Astrocyte (in vitro differentiated cells and primary cell): ENCODE data around the gene KCNG4. TPM values are rescaled to one million over a fixed set of nuclear protein-coding genes. Genes with fewer than 3 reads are reported as not detected.

ENCODE experiments used
- DNase-seq: peaks from one replicate; pipeline ENCODE4 v3.0.0-alpha.2; 2010; ENCODE audit warnings: low read depth
- FAIRE-seq: peaks from 2 replicates; lab custom pipeline; 2011; peaks lifted over from hg19 to GRCh38; lab: Jason Lieb, UNC
- H2AFZ ChIP-seq: 2 replicates; pipeline ENCODE4 v1.6.0; 2012; ENCODE audit warnings: low read depth, low read length, inconsistent platforms
- H3K27ac ChIP-seq: 2 replicates; pipeline ENCODE4 v1.5.1; 2011; ENCODE audit warnings: low read depth, low read length, inconsistent platforms
- H3K27me3 ChIP-seq: 2 replicates; pipeline ENCODE4 v1.6.0; 2011; ENCODE audit warnings: low read length, inconsistent platforms; ENCODE audit not compliant: insufficient read depth
- H3K36me3 ChIP-seq: 2 replicates; pipeline ENCODE4 v1.5.1; 2011; ENCODE audit warnings: low read length, inconsistent platforms; ENCODE audit not compliant: insufficient read depth
- H3K4me1 ChIP-seq: 2 replicates; pipeline ENCODE4 v1.5.1; 2011; ENCODE audit warnings: low read length, inconsistent platforms; ENCODE audit not compliant: insufficient read depth
- H3K4me2 ChIP-seq: 2 replicates; pipeline ENCODE4 v1.6.0; 2012; ENCODE audit warnings: low read length, inconsistent platforms
- H3K4me3 ChIP-seq: 2 replicates; pipeline ENCODE4 v1.5.1; 2011; ENCODE audit warnings: low read depth, mild to moderate bottlenecking, low read length, inconsistent platforms; ENCODE audit not compliant: insufficient read depth
- H3K79me2 ChIP-seq: 2 replicates; pipeline ENCODE4 v1.6.0; 2012; ENCODE audit warnings: mild to moderate bottlenecking, low read length, inconsistent platforms; ENCODE audit not compliant: insufficient read depth
- H3K9ac ChIP-seq: 2 replicates; pipeline ENCODE4 v1.6.0; 2012; ENCODE audit warnings: mild to moderate bottlenecking, low read length, inconsistent platforms
- H3K9me3 ChIP-seq: 2 replicates; pipeline ENCODE4 v1.5.1; 2012; ENCODE audit warnings: low read depth, mild to moderate bottlenecking, low read length, inconsistent platforms; ENCODE audit not compliant: insufficient read depth
- H4K20me1 ChIP-seq: 2 replicates; pipeline ENCODE4 v1.6.0; 2012; ENCODE audit warnings: low read length, inconsistent platforms; ENCODE audit not compliant: insufficient read depth
- H3K27ac Mint-ChIP-seq: one replicate; pipeline ENCODE4 v1.8.0; 2021; ENCODE audit warnings: mild to moderate bottlenecking, mixed read lengths; ENCODE audit not compliant: unreplicated experiment
- H3K27me3 Mint-ChIP-seq: one replicate; pipeline ENCODE4 v1.8.0; 2021; ENCODE audit warnings: low read depth, mixed read lengths; ENCODE audit not compliant: unreplicated experiment
- H3K36me3 Mint-ChIP-seq: one replicate; pipeline ENCODE4 v1.8.0; 2021; ENCODE audit warnings: low read depth, mixed read lengths; ENCODE audit not compliant: unreplicated experiment
- H3K4me1 Mint-ChIP-seq: one replicate; pipeline ENCODE4 v1.8.0; 2021; ENCODE audit warnings: low read depth, mixed read lengths; ENCODE audit not compliant: unreplicated experiment
- H3K4me3 Mint-ChIP-seq: one replicate; pipeline ENCODE4 v1.8.0; 2021; ENCODE audit warnings: mild to moderate bottlenecking, moderate library complexity, mixed read lengths; ENCODE audit not compliant: unreplicated experiment
- H3K9me3 Mint-ChIP-seq: one replicate; pipeline ENCODE4 v1.8.0; 2021; ENCODE audit warnings: mild to moderate bottlenecking, mixed read lengths; ENCODE audit not compliant: unreplicated experiment
- CTCF ChIP-seq: IDR thresholded peaks from 2 replicates; pipeline ENCODE4 v1.5.1; 2011; ENCODE audit warnings: low read depth, mild to moderate bottlenecking, inconsistent platforms, low read length, moderate library complexity; ENCODE audit not compliant: insufficient read depth
- EZH2 ChIP-seq: IDR thresholded peaks from 2 replicates; pipeline ENCODE4 v1.6.1; 2012; ENCODE audit warnings: mild to moderate bottlenecking, low read length, inconsistent platforms; ENCODE audit not compliant: insufficient read depth
- total RNA-seq: library from RNA; stranded (reverse); gene quantifications from 2 replicates; pipeline ENCODE4 v1.2.1, GENCODE V29; 2021

The KCNG4 gene
- total RNA-seq, 1 donor from 2014 or later = not detected

DNA sequence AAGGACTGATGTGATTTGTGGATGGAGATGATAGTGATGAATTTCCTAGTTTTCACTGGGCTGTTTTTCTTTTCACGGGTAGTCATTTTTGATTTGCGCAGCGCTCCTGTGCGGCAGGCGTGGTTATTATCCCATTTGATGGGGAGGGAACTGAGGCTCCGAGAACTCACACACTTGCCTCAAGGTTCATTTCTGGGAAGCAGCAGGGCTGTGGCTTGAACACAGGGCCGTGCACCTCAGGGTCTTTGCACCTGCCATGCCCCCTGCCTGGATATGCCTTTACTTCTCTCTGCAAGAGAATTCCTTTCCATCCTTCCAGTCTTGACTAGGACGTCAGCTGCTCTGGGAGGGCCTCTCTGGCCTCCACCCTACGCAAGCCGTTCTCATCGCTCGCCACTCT, 38.5 kb upstream of the KCNG4 start:
- H3K27me3 ChIP-seq = peaks cover 6% of the 10 kb centered on the region
- no peak overlapping the region for H3K27ac ChIP-seq
- Mint-ChIP-seq H3K4me3 (no peak overlapping the region), H3K4me1 (no peaks in the 10 kb centered on the region), H3K27ac (no peak overlapping the region), H3K9me3 (no peaks in the 10 kb centered on the region), H3K36me3 (no peaks in the 10 kb centered on the region), H3K27me3 (peaks cover 41% of the 10 kb centered on the region)
- no peaks in the 10 kb centered on the region for H3K36me3 ChIP-seq
- no peak overlapping the region for H3K4me3 ChIP-seq
- H3K4me2 ChIP-seq = no peak overlapping the region
- DNase-seq (no peak), FAIRE-seq (no peak)
- no peaks in the 10 kb centered on the region for H3K9me3 ChIP-seq
- H3K4me1 ChIP-seq = no peaks in the 10 kb centered on the region
- no peak overlapping the region for H2AFZ ChIP-seq
- no peaks in the 10 kb centered on the region for H3K79me2 ChIP-seq
- TF ChIP-seq CTCF (no peak), EZH2 (no peak)
- H4K20me1 ChIP-seq = no peaks in the 10 kb centered on the region
- no peak overlapping the region for H3K9ac ChIP-seq

- peaks cover 35% of the 10 kb centered on the region for H3K27me3 Mint-ChIP-seq
- no peaks in the 10 kb centered on the region for H3K36me3 ChIP-seq
- H3K27me3 ChIP-seq = peaks cover 6% of the 10 kb centered on the region
- no peaks in the 10 kb centered on the region for H3K4me1 ChIP-seq
- no peaks in the 10 kb centered on the region for H3K4me1 Mint-ChIP-seq
- H3K4me2 ChIP-seq = no peak overlapping the region
- FAIRE-seq (no peak), DNase-seq (peak; percentile 18)
- TF ChIP-seq EZH2 (no peak), CTCF (peak; percentile 73)
- no peaks in the 10 kb centered on the region for H3K9me3 ChIP-seq
- no peaks in the 10 kb centered on the region for H3K79me2 ChIP-seq
- H3K36me3 Mint-ChIP-seq = no peaks in the 10 kb centered on the region
- no peak overlapping the region for H3K27ac Mint-ChIP-seq
- H2AFZ ChIP-seq = no peak overlapping the region
- no peak overlapping the region for H3K9ac ChIP-seq
- H3K4me3 Mint-ChIP-seq = no peak overlapping the region
- no peak overlapping the region for H3K4me3 ChIP-seq
- H3K27ac ChIP-seq = no peak overlapping the region
- H4K20me1 ChIP-seq = no peaks in the 10 kb centered on the region
- H3K9me3 Mint-ChIP-seq = no peaks in the 10 kb centered on the region
Measured at GRCh38 chr16:84277244-84277823, 37.5 kb upstream of the KCNG4 start.

DNA sequence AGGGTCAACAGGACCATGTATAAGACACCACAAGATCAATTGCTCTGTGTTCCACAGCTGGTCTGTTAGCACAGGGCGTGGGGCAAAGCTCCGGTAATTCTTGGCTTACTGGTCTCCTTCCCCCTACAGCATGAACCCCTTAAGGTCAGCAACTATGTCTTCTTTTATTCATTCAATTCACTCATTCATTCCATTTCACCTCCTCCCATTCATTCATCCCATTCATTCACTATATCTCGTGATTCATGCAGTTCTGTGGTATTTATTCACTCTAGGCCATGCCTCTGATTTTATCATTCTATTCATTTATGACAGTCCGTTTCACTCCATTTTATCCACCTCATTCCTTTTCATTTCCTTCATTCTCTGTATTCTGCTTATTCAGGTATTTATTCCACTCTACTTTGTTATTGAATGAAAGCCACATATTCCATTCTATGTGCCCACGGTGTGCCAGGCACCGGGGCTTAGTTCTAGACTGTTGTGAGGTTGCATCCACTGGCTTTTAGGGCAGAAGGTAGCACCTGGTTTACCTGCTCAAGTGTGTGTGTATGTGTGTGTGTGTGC, 35.9 kb upstream of the KCNG4 start:
- H3K9me3 Mint-ChIP-seq = no peaks in the 10 kb centered on the region
- no peaks in the 10 kb centered on the region for H3K36me3 Mint-ChIP-seq
- no peaks in the 10 kb centered on the region for H3K79me2 ChIP-seq
- DNase-seq (no peak), FAIRE-seq (no peak)
- H3K4me1 Mint-ChIP-seq = no peaks in the 10 kb centered on the region
- peaks cover 6% of the 10 kb centered on the region for H3K27me3 ChIP-seq
- no peaks in the 10 kb centered on the region for H3K36me3 ChIP-seq
- TF ChIP-seq CTCF (no peak), EZH2 (no peak)
- H3K27ac ChIP-seq = no peak overlapping the region
- no peaks in the 10 kb centered on the region for H3K4me1 ChIP-seq
- peaks cover 30% of the 10 kb centered on the region for H3K27me3 Mint-ChIP-seq
- no peak overlapping the region for H3K27ac Mint-ChIP-seq
- H3K9ac ChIP-seq = no peak overlapping the region
- no peak overlapping the region for H3K4me2 ChIP-seq
- H3K9me3 ChIP-seq = no peaks in the 10 kb centered on the region
- no peak overlapping the region for H3K4me3 ChIP-seq
- H3K4me3 Mint-ChIP-seq = no peak overlapping the region
- H2AFZ ChIP-seq = no peak overlapping the region
- H4K20me1 ChIP-seq = no peaks in the 10 kb centered on the region
